Measurements from ENCODE around the gene DOP1A. TPM values are rescaled to one million over a fixed set of nuclear protein-coding genes. Genes with fewer than 3 reads are reported as not detected.

Gene DOP1A
- 23.7 and 24.4 TPM in 2 replicates for total RNA-seq (2022)
- percentile 78 among the genes with signal in this experiment for Bru-seq, nascent RNA
- BruChase-seq, experiment 1, labeled RNA remaining after a 6-hour chase: percentile 74 among the genes with signal in this experiment
- BruChase-seq, experiment 2, labeled RNA remaining after a 2-hour chase: percentile 76 among the genes with signal in this experiment
- long read RNA-seq, partial matches to known transcripts: 1 of 3 reads
- long read RNA-seq, other reads (novel, unspliced or antisense): 2 of 3 reads

- CTCF ChIA-PET: interaction anchor here (0.6 to 2.4 kb wide), 9 partner anchors 21 to 808 kb away, joined by 3 to 19 read pairs (median 3); partner anchors contain the start of gene PRSS35
- Mint-ChIP-seq H3K9me3 (ENCODE audit: low read depth, unreplicated experiment) (no peaks in the 10 kb centered on the region), H3K27me3 (ENCODE audit: unreplicated experiment) (no peaks in the 10 kb centered on the region), H3K36me3 (ENCODE audit: insufficient read depth, unreplicated experiment) (peaks cover 32% of the 10 kb centered on the region), H3K4me1 (ENCODE audit: low read depth, unreplicated experiment) (peaks cover 23% of the 10 kb centered on the region), H3K27ac (ENCODE audit: unreplicated experiment) (peak within 1 kb of the TSS; percentile 87), H3K4me3 (ENCODE audit: low read depth, unreplicated experiment) (peak within 1 kb of the TSS; percentile 85)
- intact Hi-C loops (cut with micrococcal nuclease; ENCODE audit: unreplicated experiment): loop anchor here (1.0 to 10.0 kb wide), 3 partner anchors 148 to 447 kb away; no protein-coding TSS in a partner anchor
- no TSS peak for BruUV-seq (replicated peaks)
- peak; percentile 96 for DNase-seq
- TF ChIP-seq, protein P1, sequence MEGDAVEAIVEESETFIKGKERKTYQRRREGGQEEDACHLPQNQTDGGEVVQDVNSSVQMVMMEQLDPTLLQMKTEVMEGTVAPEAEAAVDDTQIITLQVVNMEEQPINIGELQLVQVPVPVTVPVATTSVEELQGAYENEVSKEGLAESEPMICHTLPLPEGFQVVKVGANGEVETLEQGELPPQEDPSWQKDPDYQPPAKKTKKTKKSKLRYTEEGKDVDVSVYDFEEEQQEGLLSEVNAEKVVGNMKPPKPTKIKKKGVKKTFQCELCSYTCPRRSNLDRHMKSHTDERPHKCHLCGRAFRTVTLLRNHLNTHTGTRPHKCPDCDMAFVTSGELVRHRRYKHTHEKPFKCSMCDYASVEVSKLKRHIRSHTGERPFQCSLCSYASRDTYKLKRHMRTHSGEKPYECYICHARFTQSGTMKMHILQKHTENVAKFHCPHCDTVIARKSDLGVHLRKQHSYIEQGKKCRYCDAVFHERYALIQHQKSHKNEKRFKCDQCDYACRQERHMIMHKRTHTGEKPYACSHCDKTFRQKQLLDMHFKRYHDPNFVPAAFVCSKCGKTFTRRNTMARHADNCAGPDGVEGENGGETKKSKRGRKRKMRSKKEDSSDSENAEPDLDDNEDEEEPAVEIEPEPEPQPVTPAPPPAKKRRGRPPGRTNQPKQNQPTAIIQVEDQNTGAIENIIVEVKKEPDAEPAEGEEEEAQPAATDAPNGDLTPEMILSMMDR (IDR thresholded peaks at IDR 0.05; ENCODE audit: unreplicated experiment): peak; percentile 90
Observed at GRCh38 chr6:83067448-83068439, at the start of gene DOP1A. DOP1A (plus strand) TSS chr6:83067671; CDS start chr6:83096978, 29,307 bp downstream.

DNA sequence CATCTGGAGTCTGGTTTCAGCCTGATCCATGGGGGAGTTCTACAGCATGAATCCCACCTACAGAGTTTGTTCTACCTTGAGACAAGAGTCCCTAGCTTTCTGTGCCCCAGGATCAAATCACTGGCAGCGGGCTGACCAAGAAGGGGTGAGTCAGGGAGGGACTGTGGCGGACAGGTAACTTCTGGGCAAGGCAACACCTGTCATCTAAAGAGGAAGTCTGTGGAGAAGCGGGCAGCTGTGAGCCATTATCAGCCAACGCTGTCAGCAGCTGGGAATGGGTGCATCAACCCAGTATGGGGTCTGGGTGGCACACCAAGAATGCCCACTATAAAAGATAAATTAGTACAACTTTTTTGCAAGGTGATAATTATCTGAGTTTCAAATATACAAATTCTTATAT, 47.7 kb upstream of the DOP1A start:
- TF ChIP-seq, protein P1 (IDR thresholded peaks at IDR 0.05; ENCODE audit: unreplicated experiment): no peak
- no peaks in the 10 kb centered on the region for H3K27me3 Mint-ChIP-seq (ENCODE audit: unreplicated experiment)
- CTCF ChIA-PET: no interaction called here
- no peak overlapping the region for H3K4me3 Mint-ChIP-seq (ENCODE audit: low read depth, unreplicated experiment)
- BruUV-seq (replicated peaks): no TSS peak
- no peaks in the 10 kb centered on the region for H3K4me1 Mint-ChIP-seq (ENCODE audit: low read depth, unreplicated experiment)
- no peak for DNase-seq
- intact Hi-C loops (cut with micrococcal nuclease; ENCODE audit: unreplicated experiment): no loop called here
- H3K36me3 Mint-ChIP-seq (ENCODE audit: insufficient read depth, unreplicated experiment): peaks cover 7% of the 10 kb centered on the region
- H3K27ac Mint-ChIP-seq (ENCODE audit: unreplicated experiment): no peak overlapping the region
- H3K9me3 Mint-ChIP-seq (ENCODE audit: low read depth, unreplicated experiment): peaks cover 6% of the 10 kb centered on the region

DNA sequence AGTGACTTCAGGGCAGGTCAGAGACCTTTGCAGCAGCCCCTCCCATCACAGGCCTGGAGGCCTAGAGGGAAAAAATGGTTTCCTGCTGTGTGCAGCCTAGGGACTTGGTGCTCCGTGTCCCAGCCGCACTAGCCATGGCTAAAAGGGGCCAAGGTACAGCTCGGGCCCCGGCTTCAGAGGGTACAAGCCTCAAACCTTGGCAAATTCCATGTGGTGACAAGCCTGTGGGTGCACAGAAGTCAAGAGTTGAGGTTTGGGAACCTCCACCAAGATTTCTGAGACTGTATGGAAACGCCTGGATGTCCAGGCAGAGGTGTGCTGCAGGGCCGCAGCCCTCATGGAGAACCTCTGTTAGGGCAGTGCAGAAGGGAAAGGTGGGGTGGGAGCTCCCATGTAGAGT, 35.8 kb upstream of the DOP1A start:
- Mint-ChIP-seq H3K4me3 (ENCODE audit: low read depth, unreplicated experiment) (no peak overlapping the region), H3K4me1 (ENCODE audit: low read depth, unreplicated experiment) (no peaks in the 10 kb centered on the region), H3K36me3 (ENCODE audit: insufficient read depth, unreplicated experiment) (peaks cover 12% of the 10 kb centered on the region), H3K27ac (ENCODE audit: unreplicated experiment) (no peak overlapping the region), H3K27me3 (ENCODE audit: unreplicated experiment) (no peaks in the 10 kb centered on the region), H3K9me3 (ENCODE audit: low read depth, unreplicated experiment) (peaks cover 3% of the 10 kb centered on the region)
- intact Hi-C loops (cut with micrococcal nuclease; ENCODE audit: unreplicated experiment): no loop called here
- DNase-seq: no peak
- no TSS peak for BruUV-seq (replicated peaks)
- CTCF ChIA-PET: no interaction called here
- TF ChIP-seq, protein P1 (IDR thresholded peaks at IDR 0.05; ENCODE audit: unreplicated experiment): no peak

- Mint-ChIP-seq H3K4me3 (ENCODE audit: low read depth, unreplicated experiment) (no peak overlapping the region), H3K9me3 (ENCODE audit: low read depth, unreplicated experiment) (peaks cover 3% of the 10 kb centered on the region), H3K27ac (ENCODE audit: unreplicated experiment) (no peak overlapping the region), H3K36me3 (ENCODE audit: insufficient read depth, unreplicated experiment) (peaks cover 16% of the 10 kb centered on the region), H3K27me3 (ENCODE audit: unreplicated experiment) (no peaks in the 10 kb centered on the region), H3K4me1 (ENCODE audit: low read depth, unreplicated experiment) (no peaks in the 10 kb centered on the region)
- BruUV-seq (replicated peaks): no TSS peak
- CTCF ChIA-PET: no interaction called here
- TF ChIP-seq, protein P1 (IDR thresholded peaks at IDR 0.05; ENCODE audit: unreplicated experiment): no peak
- intact Hi-C loops (cut with micrococcal nuclease; ENCODE audit: unreplicated experiment): no loop called here
- no peak for DNase-seq
Observed at GRCh38 chr6:83038246-83038645, 29.2 kb upstream of the DOP1A start.
